AG09319 (cell line): ENCODE data around the gene PITPNM3.

Source experiments
- DNase-seq: peaks from one replicate; pipeline ENCODE4 v3.0.0-alpha.2; 2010; ENCODE audit warnings: low read depth; ENCODE audit errors: extremely low read depth
- TF ChIP-seq, protein P1 (sequence below): IDR thresholded peaks from 2 replicates; pipeline ENCODE4 v1.5.1; 2011; ENCODE audit warnings: low read depth, mild to moderate bottlenecking, inconsistent platforms, low read length, moderate library complexity

PITPNM3 gene

GRCh38 chr17:6470751-6471521 is 85.4 kb downstream of the PITPNM3 start:
- no peak for DNase-seq
- TF ChIP-seq, protein P1, sequence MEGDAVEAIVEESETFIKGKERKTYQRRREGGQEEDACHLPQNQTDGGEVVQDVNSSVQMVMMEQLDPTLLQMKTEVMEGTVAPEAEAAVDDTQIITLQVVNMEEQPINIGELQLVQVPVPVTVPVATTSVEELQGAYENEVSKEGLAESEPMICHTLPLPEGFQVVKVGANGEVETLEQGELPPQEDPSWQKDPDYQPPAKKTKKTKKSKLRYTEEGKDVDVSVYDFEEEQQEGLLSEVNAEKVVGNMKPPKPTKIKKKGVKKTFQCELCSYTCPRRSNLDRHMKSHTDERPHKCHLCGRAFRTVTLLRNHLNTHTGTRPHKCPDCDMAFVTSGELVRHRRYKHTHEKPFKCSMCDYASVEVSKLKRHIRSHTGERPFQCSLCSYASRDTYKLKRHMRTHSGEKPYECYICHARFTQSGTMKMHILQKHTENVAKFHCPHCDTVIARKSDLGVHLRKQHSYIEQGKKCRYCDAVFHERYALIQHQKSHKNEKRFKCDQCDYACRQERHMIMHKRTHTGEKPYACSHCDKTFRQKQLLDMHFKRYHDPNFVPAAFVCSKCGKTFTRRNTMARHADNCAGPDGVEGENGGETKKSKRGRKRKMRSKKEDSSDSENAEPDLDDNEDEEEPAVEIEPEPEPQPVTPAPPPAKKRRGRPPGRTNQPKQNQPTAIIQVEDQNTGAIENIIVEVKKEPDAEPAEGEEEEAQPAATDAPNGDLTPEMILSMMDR, result no peak

GRCh38 chr17:6470146-6470718 is 86.1 kb downstream of the PITPNM3 start:
- TF ChIP-seq, protein P1, result no peak
- no peak for DNase-seq

DNA sequence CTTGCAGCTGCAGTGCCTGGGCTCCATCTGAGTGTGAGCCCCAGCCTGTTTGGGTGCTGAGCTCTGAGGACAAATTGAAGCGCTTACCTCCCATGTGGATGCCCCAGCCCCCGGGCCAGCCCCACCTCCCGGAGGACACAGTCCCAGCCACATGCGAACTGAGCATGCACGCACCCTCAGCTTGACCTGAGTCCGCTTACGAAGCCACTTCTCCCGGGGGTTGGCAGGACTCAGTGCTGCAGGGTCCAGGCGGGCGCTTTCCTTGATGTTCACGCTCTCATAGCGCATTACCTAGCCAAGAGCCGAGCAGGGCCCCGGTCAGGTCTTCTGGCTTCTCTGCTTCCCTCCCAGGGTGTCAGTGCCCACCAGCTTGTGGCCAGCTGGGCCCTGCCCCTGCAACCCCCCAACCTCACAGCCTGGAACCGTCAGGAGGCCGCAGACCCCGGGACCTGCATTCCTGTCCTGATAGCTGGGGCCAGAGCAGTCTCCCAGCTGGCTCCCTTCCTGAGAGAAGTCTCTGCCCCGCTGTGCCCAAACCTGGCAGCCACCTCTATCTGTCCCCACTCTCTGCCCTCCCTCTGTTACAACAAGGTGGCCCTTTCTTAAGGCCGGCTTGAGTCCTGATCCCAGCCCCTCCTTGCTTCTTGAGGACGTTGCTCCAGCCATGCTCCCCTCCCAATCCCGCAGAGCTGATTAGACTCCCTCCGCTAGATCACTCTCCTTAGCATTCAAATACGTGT is 88.1 kb downstream of the PITPNM3 start:
- TF ChIP-seq, protein P1, result no peak
- DNase-seq, result no peak

DNA sequence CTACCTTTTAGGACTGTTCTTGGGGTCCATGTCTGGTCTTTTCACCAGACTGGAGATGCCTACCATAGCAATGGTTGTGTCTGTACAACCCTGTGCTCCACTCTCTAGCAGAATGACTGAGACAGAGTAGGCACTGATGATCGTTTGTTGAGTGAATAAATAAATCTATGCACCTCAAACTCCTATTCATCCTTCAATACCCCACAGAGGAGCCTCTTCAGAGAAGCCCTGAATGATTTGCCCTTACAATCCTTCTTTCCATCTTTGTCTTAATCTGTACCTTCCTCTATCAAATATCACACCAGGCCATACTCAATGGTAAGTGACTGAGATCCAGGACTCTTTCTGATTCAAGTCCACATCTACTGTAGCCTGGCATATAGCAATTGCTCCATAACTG is 88.8 kb downstream of the PITPNM3 start:
- TF ChIP-seq, protein P1, result no peak
- no peak for DNase-seq

- DNase-seq, result no peak
- TF ChIP-seq, protein P1, result no peak
Observed at GRCh38 chr17:6465206-6466003, 91.0 kb downstream of the PITPNM3 start.

DNA sequence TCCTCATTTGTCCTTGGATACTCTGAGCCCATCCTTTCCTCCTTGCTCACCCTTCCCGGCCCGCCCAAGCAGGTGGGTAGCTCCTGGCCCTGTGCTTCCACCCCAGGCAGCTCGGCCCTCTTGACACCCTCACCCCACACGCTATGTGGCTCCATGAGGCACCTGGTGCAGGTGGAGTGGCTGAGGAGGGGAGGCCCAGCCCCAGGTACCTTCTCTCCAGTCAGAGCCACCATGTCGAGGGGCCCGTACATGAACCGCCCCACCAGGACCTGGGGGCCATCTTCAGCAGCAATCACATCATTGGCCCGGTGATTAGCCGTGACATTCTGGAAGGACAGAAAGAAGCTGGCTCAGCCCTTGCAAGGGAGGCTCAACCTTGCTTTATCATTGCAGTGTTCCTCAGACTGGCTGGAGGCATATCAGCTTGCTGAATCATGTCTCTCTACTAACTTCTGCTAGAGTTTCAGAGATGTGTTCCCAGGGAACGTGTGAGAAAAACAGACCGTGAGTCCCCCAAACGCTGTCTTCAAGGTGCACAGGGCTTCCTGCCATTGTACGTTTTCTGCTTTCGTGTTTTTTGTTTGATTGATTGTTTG is 91.8 kb downstream of the PITPNM3 start:
- no peak for DNase-seq
- TF ChIP-seq, protein P1, result no peak
